ENCODE data around the gene TIMP3. TPM values are rescaled to one million over a fixed set of nuclear protein-coding genes. Genes with fewer than 3 reads are reported as not detected.

Gene TIMP3
- total RNA-seq, 1 donor from 2014 or later = 15.2 TPM

GRCh38 chr22:32796865-32797573, 4.5 kb upstream of the TIMP3 start:
- Mint-ChIP-seq H3K4me3 (ENCODE audit: unreplicated experiment) (no peak overlapping the region), H3K27ac (ENCODE audit: unreplicated experiment) (no peak overlapping the region)
- TF ChIP-seq CTCF (IDR thresholded peaks at IDR 0.05; ENCODE audit: partially characterized antibody, unreplicated experiment) = peak; percentile 83

GRCh38 chr22:32799496-32799895, 2.0 kb upstream of the TIMP3 start:
- peaks cover 3% of the 10 kb centered on the region for H3K9me3 Mint-ChIP-seq (ENCODE audit: unreplicated experiment)
- H3K4me1 Mint-ChIP-seq (ENCODE audit: low read depth, unreplicated experiment) = peaks cover 17% of the 10 kb centered on the region
- no peak overlapping the region for H3K4me3 Mint-ChIP-seq (ENCODE audit: unreplicated experiment)
- DNase-seq = no peak
- no peak overlapping the region for H3K27ac Mint-ChIP-seq (ENCODE audit: unreplicated experiment)
- peaks cover 5% of the 10 kb centered on the region for H3K27me3 Mint-ChIP-seq (ENCODE audit: unreplicated experiment)
- H3K36me3 Mint-ChIP-seq (ENCODE audit: unreplicated experiment) = no peaks in the 10 kb centered on the region
- no peak for TF ChIP-seq CTCF (IDR thresholded peaks at IDR 0.05; ENCODE audit: partially characterized antibody, unreplicated experiment)

More at GRCh38 chr22:32796865-32797573, 4.5 kb upstream of the TIMP3 start:
- Mint-ChIP-seq H3K9me3 (ENCODE audit: unreplicated experiment) (peaks cover 3% of the 10 kb centered on the region), H3K27me3 (ENCODE audit: unreplicated experiment) (peaks cover 2% of the 10 kb centered on the region), H3K4me1 (ENCODE audit: low read depth, unreplicated experiment) (peaks cover 4% of the 10 kb centered on the region), H3K36me3 (ENCODE audit: unreplicated experiment) (no peaks in the 10 kb centered on the region)
- DNase-seq = peak; percentile 73

- no peak for DNase-seq
- H3K36me3 Mint-ChIP-seq (ENCODE audit: unreplicated experiment) = no peaks in the 10 kb centered on the region
- H3K9me3 Mint-ChIP-seq (ENCODE audit: unreplicated experiment) = peaks cover 3% of the 10 kb centered on the region
- peaks cover 5% of the 10 kb centered on the region for H3K27me3 Mint-ChIP-seq (ENCODE audit: unreplicated experiment)
- no peak for TF ChIP-seq CTCF (IDR thresholded peaks at IDR 0.05; ENCODE audit: partially characterized antibody, unreplicated experiment)
- H3K4me3 Mint-ChIP-seq (ENCODE audit: unreplicated experiment) = no peak overlapping the region
- H3K27ac Mint-ChIP-seq (ENCODE audit: unreplicated experiment) = peak overlapping the region; percentile 28
- H3K4me1 Mint-ChIP-seq (ENCODE audit: low read depth, unreplicated experiment) = peaks cover 22% of the 10 kb centered on the region
These were observed 1.2 kb upstream of the TIMP3 start for GRCh38 chr22:32800158-32800882.

- Mint-ChIP-seq H3K36me3 (ENCODE audit: unreplicated experiment) (no peaks in the 10 kb centered on the region), H3K4me3 (ENCODE audit: unreplicated experiment) (peak overlapping the region; percentile 66), H3K27me3 (ENCODE audit: unreplicated experiment) (peaks cover 4% of the 10 kb centered on the region), H3K27ac (ENCODE audit: unreplicated experiment) (peak overlapping the region; percentile 28), H3K9me3 (ENCODE audit: unreplicated experiment) (peaks cover 3% of the 10 kb centered on the region), H3K4me1 (ENCODE audit: low read depth, unreplicated experiment) (peaks cover 22% of the 10 kb centered on the region)
- no peak for TF ChIP-seq CTCF (IDR thresholded peaks at IDR 0.05; ENCODE audit: partially characterized antibody, unreplicated experiment)
- no peak for DNase-seq
These were observed 440 bp upstream of the TIMP3 start for GRCh38 chr22:32800994-32801536.

All from glutamatergic neuron (in vitro differentiated cells).